ENCODE results near the gene ACAP3. TPM values are rescaled to one million over a fixed set of nuclear protein-coding genes. Genes with fewer than 3 reads are reported as not detected.

Gene ACAP3
- total and polyA plus RNA-seq, 2 of the 4 experiments (the other 2 are of a cell fraction), result 13.3 to 58.2 TPM

- H2AK9ac ChIP-seq (replicated peaks; ENCODE audit: low read depth, low read length, poor library complexity), result peak overlapping the region; percentile 61
- H3K14ac ChIP-seq (replicated peaks; ENCODE audit: low read depth, low read length), result no peak overlapping the region
- H3K4me2 ChIP-seq (ENCODE audit: low read depth, low read length), result no peak overlapping the region
- in situ Hi-C loops (cut with MboI; ENCODE audit: low sequenced_read_pairs), result no loop called here
- no peak overlapping the region for H2BK5ac ChIP-seq (ENCODE audit: low read depth, low read length, poor library complexity, severe bottlenecking)
- H3K23ac ChIP-seq (ENCODE audit: low read depth, low read length), result no peak overlapping the region
- H3K27me3 ChIP-seq (ENCODE audit: control insufficient read depth, insufficient read depth, low read length), result no peaks in the 10 kb centered on the region
- no peak overlapping the region for H3K56ac ChIP-seq (ENCODE audit: extremely low read depth, insufficient read depth, low read length)
- peaks cover 13% of the 10 kb centered on the region for H4K20me1 ChIP-seq (ENCODE audit: insufficient read depth, low read length)
- ChIA-PET POLR2A (ENCODE audit: unreplicated experiment) (interaction anchor here (0.5 kb wide), 1 partner anchor 10 kb away, joined by 4 read pairs; no protein-coding TSS in a partner anchor), CTCF (interaction anchor here (0.8 to 1.5 kb wide), 3 partner anchors 8 to 168 kb away, joined by 3 to 5 read pairs (median 3); no protein-coding TSS in a partner anchor)
- 20% methylated on average over 2 of the region's 15 CpGs; no CpG with 5 or more reads in 1 of the 2 experiments for WGBS, 2 experiments (ENCODE audit: extremely low coverage in 2 of 2, insufficient read length in 1 of 2)
- H3K18ac ChIP-seq (ENCODE audit: low read depth, low read length), result no peak overlapping the region
- no peaks in the 10 kb centered on the region for H3K9me1 ChIP-seq (ENCODE audit: insufficient read depth, low read length)
- peak overlapping the region; percentile 18 for H2AFZ ChIP-seq (replicated peaks; ENCODE audit: low read length, poor library complexity)
- no peak overlapping the region for H3K27ac ChIP-seq (ENCODE audit: insufficient read depth, low read length)
- H2AK5ac ChIP-seq (ENCODE audit: low read depth, low read length), result no peak overlapping the region
- H4K8ac ChIP-seq (ENCODE audit: low read depth in 2 of 2, low read length in 2 of 2), result no peak overlapping the region
- no TSS peak for BruUV-seq (replicated peaks)
- intact Hi-C loops (cut with micrococcal nuclease), result loop anchor here (1.0 kb wide), 1 partner anchor 168 kb away; no protein-coding TSS in a partner anchor
- H2BK120ac ChIP-seq (ENCODE audit: low read depth, low read length), result no peak overlapping the region
- no peak overlapping the region for H4K5ac ChIP-seq (ENCODE audit: low read depth, low read length)
- ATAC-seq (ENCODE audit: low read depth) (peak; percentile 87), DNase-seq (no peak)
- H2BK15ac ChIP-seq (ENCODE audit: low read depth, low read length), result no peak overlapping the region
- TF ChIP-seq CHD1 (IDR thresholded peaks at IDR 0.05; ENCODE audit: low read depth, low read length) (no peak), MAZ (IDR thresholded peaks at IDR 0.05; ENCODE audit: borderline replicate concordance, low read depth, low read length) (0 out of 2 replicates have a peak, but pooled peaks have one; percentile 16), BHLHE40 (IDR thresholded peaks at IDR 0.05; ENCODE audit: low read depth, low read length) (no peak), RCOR1 (IDR thresholded peaks at IDR 0.05; ENCODE audit: insufficient replicate concordance, low read length) (no peak), SMC3 (IDR thresholded peaks at IDR 0.05; ENCODE audit: low read depth, low read length) (peak; percentile 58; the same call in 1 of the 2 replicates), USF2 (IDR thresholded peaks at IDR 0.05; ENCODE audit: low read depth, low read length) (no peak), POLR2A (IDR thresholded peaks at IDR 0.05; ENCODE audit: low read depth, low read length) (no peak), CEBPB (IDR thresholded peaks at IDR 0.05; ENCODE audit: low read depth, low read length) (no peak), RAD21 (IDR thresholded peaks at IDR 0.05; ENCODE audit: low read length) (peak; percentile 63), MAFK (IDR thresholded peaks at IDR 0.05; ENCODE audit: low read depth, low read length) (no peak), NFE2L2 (IDR thresholded peaks at IDR 0.05; ENCODE audit: low read depth, low read length) (no peak), MXI1 (IDR thresholded peaks at IDR 0.05; ENCODE audit: borderline replicate concordance, low read depth, low read length) (no peak), RFX5 (IDR thresholded peaks at IDR 0.05; ENCODE audit: low read depth, low read length) (no peak)
- TF ChIP-seq, protein P1, sequence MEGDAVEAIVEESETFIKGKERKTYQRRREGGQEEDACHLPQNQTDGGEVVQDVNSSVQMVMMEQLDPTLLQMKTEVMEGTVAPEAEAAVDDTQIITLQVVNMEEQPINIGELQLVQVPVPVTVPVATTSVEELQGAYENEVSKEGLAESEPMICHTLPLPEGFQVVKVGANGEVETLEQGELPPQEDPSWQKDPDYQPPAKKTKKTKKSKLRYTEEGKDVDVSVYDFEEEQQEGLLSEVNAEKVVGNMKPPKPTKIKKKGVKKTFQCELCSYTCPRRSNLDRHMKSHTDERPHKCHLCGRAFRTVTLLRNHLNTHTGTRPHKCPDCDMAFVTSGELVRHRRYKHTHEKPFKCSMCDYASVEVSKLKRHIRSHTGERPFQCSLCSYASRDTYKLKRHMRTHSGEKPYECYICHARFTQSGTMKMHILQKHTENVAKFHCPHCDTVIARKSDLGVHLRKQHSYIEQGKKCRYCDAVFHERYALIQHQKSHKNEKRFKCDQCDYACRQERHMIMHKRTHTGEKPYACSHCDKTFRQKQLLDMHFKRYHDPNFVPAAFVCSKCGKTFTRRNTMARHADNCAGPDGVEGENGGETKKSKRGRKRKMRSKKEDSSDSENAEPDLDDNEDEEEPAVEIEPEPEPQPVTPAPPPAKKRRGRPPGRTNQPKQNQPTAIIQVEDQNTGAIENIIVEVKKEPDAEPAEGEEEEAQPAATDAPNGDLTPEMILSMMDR (conservative IDR thresholded peaks at IDR 0.05; ENCODE audit: low read depth, low read length), result peak; percentile 64
- TF ChIP-seq, protein P2, sequence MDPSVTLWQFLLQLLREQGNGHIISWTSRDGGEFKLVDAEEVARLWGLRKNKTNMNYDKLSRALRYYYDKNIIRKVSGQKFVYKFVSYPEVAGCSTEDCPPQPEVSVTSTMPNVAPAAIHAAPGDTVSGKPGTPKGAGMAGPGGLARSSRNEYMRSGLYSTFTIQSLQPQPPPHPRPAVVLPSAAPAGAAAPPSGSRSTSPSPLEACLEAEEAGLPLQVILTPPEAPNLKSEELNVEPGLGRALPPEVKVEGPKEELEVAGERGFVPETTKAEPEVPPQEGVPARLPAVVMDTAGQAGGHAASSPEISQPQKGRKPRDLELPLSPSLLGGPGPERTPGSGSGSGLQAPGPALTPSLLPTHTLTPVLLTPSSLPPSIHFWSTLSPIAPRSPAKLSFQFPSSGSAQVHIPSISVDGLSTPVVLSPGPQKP (IDR thresholded peaks at IDR 0.05; ENCODE audit: borderline replicate concordance, low read depth, low read length), result no peak
- H3K9ac ChIP-seq (ENCODE audit: low read depth, low read length), result no peak overlapping the region
- H3K4me3 ChIP-seq (ENCODE audit: insufficient read depth, low read depth, low read length), result no peak overlapping the region
- peaks cover 16% of the 10 kb centered on the region for H3K36me3 ChIP-seq (ENCODE audit: control insufficient read depth, insufficient read depth, low read length)
- H3K9me3 ChIP-seq (ENCODE audit: control insufficient read depth, insufficient read depth, low read length), result no peaks in the 10 kb centered on the region
- H3K4me1 ChIP-seq (ENCODE audit: control insufficient read depth, insufficient read depth, low read length), result no peaks in the 10 kb centered on the region; the same call in 1 of the 2 replicates
- no peak overlapping the region for H3K4ac ChIP-seq (ENCODE audit: low read depth, low read length)
- no peak overlapping the region for H2BK20ac ChIP-seq (ENCODE audit: low read depth, low read length)
- no peak overlapping the region for H4K91ac ChIP-seq (ENCODE audit: insufficient read depth, low read depth, low read length)
- H3K79me1 ChIP-seq (ENCODE audit: low read depth in 1 of 2, low read length in 2 of 2), result no peaks in the 10 kb centered on the region
- dilution Hi-C loops (cut with HindIII; ENCODE audit: low sequenced_read_pairs, unreplicated experiment), result no loop called here
These were observed 17.4 kb downstream of the ACAP3 start for GRCh38 chr1:1290238-1290731.
